ENCODE data around the gene HES7.

DNA sequence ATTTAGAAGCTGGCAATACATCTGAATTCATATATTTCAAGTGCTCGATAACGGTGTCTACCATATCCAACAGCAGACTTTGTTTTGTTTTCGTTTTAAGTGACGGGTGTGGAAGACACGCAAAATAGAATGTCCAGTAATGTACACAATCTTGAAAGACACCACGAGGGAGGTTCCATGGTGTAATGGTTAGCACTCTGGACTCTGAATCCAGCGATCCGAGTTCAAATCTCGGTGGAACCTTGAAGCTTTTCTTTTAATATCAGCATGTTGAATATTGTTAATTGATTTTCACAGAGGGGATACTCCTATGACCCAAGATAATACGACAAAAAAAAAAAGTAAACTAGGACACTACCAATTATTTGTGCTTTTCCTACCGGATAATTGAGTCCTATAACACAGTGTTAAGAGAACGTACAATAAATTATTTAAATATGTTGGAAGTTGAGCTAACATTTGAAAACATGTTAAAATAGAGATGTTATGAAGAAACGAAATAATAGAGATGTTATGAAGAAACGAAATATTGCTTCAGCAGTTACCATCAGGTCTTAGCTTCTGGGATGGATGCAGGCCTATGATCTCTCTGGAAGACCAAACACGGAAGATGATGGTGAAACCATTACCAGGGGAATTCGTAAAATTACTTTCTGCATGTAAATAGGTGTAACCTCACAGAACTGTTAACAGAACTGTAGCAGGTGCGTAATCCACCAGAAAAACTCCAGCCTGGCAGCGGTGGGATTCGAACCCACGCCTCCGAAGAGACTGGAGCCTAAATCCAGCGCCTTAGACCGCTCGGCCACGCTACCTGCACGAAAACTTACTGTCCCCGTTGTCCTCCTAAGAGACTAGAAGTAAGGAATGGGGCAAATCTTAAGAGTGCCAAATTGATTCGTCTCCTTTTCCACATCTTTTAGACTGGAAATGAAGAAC lies 4.1 kb downstream of the HES7 start:
- TF ChIP-seq, protein P1, sequence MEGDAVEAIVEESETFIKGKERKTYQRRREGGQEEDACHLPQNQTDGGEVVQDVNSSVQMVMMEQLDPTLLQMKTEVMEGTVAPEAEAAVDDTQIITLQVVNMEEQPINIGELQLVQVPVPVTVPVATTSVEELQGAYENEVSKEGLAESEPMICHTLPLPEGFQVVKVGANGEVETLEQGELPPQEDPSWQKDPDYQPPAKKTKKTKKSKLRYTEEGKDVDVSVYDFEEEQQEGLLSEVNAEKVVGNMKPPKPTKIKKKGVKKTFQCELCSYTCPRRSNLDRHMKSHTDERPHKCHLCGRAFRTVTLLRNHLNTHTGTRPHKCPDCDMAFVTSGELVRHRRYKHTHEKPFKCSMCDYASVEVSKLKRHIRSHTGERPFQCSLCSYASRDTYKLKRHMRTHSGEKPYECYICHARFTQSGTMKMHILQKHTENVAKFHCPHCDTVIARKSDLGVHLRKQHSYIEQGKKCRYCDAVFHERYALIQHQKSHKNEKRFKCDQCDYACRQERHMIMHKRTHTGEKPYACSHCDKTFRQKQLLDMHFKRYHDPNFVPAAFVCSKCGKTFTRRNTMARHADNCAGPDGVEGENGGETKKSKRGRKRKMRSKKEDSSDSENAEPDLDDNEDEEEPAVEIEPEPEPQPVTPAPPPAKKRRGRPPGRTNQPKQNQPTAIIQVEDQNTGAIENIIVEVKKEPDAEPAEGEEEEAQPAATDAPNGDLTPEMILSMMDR (IDR thresholded peaks at IDR 0.05; ENCODE audit: borderline replicate concordance, extremely low read depth, low read length, poor library complexity, severe bottlenecking) = no peak
- no peak for TF ChIP-seq EZH2 (IDR thresholded peaks at IDR 0.05; ENCODE audit: borderline replicate concordance, low read depth, low read length, severe bottlenecking)
